T-helper 1 cell treated with Interleukin-12 subunit alpha and Interleukin-12 subunit beta and Interleukin-4 antibody, amounts not matched to agents 30 ng/mL and 1 ng/mL, for 36 hours (primary cell): Measurements from ENCODE around the gene EFNA2. TPM values are rescaled to one million over a fixed set of nuclear protein-coding genes. Genes with fewer than 3 reads are reported as not detected.

Experiments
- intact Hi-C: fragments of 100-400 bp; cut with micrococcal nuclease; formaldehyde crosslinking; loops from one replicate; pipeline ENCODE4 v1.15.1; 2024
- total RNA-seq: library from RNA; stranded (reverse); gene quantifications from 2 replicates; pipeline ENCODE4 v1.2.3, GENCODE V29; 2022

EFNA2 gene
- total RNA-seq, 1 donor from 2014 or later: not detected

GRCh38 chr19:1270213-1270853, 15.3 kb upstream of the EFNA2 start:
- intact Hi-C loops: no loop called here

DNA sequence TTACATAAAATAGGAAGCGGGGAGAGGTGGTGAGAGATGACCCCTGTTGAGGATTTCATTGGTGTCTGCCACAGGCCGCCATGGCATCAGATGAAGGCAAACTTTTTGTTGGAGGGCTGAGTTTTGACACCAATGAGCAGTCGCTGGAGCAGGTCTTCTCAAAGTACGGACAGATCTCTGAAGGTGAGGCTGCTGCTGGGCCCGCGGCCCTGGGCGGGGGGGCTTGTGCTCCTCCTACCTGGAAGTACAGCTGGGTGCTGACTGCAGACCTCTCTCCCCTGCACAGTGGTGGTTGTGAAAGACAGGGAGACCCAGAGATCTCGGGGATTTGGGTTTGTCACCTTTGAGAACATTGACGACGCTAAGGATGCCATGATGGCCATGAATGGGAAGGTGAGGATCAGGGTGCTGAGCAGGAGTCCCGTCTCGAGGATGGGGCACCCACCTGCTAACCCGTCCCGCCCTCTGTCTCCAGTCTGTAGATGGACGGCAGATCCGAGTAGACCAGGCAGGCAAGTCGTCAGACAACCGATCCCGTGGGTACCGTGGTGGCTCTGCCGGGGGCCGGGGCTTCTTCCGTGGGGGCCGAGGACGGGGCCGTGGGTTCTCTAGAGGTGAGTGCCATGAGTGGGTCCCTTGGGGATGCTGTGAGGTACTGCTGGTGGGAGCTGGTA, 14.7 kb upstream of the EFNA2 start:
- intact Hi-C loops: no loop called here

- intact Hi-C loops: no loop called here
Measured at GRCh38 chr19:1271528-1272422, 13.9 kb upstream of the EFNA2 start.

DNA sequence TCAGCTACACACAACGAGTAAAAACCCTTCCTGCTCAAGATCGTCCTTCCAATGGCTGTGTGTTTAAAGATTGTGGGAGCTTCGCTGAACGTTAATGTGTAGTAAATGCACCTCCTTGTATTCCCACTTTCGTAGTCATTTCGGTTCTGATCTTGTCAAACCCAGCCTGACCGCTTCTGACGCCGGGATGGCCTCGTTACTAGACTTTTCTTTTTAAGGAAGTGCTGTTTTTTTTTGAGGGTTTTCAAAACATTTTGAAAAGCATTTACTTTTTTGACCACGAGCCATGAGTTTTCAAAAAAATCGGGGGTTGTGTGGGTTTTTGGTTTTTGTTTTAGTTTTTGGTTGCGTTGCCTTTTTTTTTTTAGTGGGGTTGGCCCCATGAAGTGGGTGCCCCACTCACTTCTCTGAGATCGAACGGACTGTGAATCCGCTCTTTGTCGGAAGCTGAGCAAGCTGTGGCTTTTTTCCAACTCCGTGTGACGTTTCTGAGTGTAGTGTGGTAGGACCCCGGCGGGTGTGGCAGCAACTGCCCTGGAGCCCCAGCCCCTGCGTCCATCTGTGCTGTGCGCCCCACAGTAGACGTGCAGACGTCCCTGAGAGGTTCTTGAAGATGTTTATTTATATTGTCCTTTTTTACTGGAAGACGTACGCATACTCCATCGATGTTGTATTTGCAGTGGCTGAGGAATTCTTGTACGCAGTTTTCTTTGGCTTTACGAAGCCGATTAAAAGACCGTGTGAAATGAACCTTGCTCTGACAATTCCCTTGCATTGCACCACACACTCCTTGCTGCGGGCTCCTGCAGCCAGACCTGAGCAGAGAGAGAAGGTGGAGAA, 13.0 kb upstream of the EFNA2 start:
- intact Hi-C loops: no loop called here

- intact Hi-C loops: loop anchor here (2.0 kb wide), 1 partner anchor 81 kb away; a partner anchor contains a TSS
Measured at GRCh38 chr19:1273263-1274041, 12.2 kb upstream of the EFNA2 start.

DNA sequence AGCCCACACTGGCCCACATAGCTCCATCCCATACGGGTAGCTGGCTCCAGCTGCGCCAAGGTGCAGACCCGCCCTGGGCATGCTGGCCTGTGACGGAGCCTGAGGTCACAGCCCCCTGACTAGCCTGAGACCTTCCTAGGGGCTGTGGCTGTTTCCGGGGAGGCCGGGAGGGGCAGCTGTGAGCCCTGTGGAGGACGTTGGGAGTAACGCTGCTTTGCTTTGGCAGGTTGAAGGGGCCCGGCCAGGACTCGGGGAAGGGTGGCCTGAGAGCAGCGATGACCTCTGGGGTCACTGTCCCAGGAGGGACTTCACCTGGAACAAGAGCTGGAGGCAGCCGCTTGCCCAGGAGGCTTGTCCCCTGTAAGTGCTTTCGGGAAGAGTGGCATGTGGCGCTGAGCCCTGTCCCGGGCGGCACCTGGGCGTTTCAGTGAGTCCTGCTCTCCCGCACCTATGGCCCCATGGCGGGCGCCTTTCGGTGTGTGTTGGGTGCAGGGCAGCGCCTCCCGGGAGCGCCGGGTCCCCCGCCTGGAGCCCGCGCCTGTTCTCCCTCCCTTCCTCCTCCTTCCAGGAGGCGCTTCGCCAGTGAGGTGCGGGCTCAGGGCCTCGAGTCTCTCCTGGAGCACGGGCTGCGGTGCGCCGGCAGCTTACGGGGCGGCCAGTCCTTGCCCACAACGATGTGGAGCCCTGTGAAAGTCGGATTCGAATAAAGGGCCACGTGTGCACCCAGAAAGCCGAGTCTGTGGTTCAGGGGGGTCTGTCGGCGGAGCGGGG, 11.4 kb upstream of the EFNA2 start:
- intact Hi-C loops: loop anchor here (2.0 kb wide), 1 partner anchor 81 kb away; a partner anchor contains a TSS

DNA sequence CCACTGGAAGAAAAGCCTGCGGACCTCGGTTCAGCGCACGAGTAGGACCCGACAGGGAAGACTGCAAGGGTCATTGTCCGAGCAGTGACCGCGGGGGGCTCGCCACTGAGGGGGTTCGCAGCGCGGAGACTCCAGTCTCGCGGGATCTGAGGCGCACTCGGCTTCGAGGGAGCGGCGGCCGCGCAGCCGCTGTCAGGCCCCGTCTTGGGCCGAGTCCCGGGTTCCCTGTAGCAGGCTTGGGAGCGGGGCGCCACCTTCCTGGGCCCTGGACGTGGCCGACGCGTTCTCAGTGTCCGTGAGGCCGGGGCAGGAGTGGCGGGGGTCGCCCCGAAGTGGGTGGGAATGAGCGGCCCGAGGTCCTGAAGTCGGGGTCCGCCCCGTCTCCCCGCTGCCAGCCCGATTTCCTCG, 10.8 kb upstream of the EFNA2 start:
- intact Hi-C loops: loop anchor here (1.0 to 2.0 kb wide), 3 partner anchors 9 to 108 kb away; partner anchors contain the start of gene NDUFS7

DNA sequence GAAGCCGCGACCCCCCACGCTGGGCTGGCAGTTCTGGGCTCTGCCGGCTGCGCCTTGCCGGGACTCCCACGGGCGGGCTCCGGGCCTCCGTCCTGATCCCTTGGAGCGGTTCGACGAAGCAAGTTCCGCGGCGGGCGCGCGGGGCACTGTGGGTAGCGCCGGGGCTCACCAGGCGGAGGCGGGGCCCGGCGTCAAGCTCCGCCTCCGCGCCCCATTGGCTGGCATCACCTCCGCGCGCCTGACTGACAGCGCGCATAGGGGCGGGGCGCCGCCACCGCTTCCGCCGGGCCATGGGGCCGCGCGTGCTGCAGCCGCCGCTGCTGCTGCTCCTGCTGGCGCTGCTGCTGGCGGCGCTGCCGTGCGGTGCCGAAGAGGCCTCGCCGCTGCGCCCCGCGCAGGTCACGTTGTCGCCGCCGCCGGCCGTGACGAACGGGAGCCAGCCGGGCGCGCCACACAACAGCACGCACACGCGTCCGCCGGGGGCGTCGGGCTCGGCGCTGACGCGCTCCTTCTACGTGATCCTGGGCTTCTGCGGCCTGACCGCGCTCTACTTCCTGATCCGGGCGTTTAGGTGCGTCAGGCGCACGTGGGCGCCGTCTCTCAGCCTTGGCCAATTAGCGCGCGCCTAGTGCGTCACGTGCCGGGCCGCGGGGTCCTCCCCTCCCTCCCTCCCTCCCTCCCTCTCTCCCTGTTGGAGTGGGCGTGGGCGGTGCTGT, 10.3 kb upstream of the EFNA2 start, which contains the start of gene FAM174C:
Gene FAM174C, plus strand, starts transcription at position 271 of the 716 bp plus-strand sequence. Its CDS starts 20 bp downstream, at position 291.
- intact Hi-C loops: loop anchor here (1.0 to 2.0 kb wide), 3 partner anchors 9 to 108 kb away; partner anchors contain the start of gene NDUFS7

- intact Hi-C loops: loop anchor here (1.0 to 2.0 kb wide), 4 partner anchors 10 to 131 kb away; partner anchors contain the start of genes DAZAP1 and NDUFS7
Measured at GRCh38 chr19:1275976-1276627, 9.6 kb upstream of the EFNA2 start.

DNA sequence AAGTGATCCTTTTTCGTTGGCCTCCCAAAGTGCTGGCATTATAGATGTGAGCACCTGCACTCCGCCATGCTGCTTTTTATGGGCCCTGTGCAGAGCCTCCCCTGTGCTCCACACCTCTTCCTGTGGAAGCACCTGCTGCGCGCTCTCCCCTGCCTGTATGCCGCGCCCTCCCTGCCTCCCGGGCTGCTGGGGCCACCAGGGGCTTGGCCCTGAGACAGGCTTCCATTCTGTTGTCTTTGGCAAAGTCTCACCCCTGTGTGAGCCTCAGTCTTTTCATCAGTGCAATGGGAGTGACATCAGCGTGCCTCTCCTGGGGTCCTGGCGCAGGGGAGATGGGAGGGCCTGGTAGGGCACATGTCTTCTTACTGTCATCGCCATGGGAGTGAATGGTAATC, 9.0 kb upstream of the EFNA2 start:
- intact Hi-C loops: loop anchor here (1.0 kb wide), 1 partner anchor 131 kb away; the partner anchor contains the start of gene DAZAP1

DNA sequence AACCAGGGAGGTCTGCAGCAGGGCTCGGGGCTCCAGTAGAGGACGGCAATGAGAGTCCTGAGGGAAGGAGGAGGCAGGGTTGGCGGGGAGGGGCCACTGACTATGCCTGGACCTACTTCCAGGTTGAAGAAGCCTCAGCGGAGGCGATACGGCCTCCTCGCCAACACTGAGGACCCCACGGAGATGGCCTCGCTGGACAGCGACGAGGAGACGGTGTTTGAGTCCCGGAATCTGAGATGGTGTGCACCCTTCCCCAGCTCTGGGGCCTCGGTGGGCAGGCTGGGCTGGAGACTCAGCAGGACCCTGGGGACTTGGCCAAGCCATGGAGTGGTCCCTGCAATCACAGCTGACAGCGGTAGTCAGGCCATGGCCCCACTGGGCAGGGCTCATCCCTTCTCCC, 8.6 kb upstream of the EFNA2 start:
- intact Hi-C loops: no loop called here

GRCh38 chr19:1278074-1278473, 7.6 kb upstream of the EFNA2 start:
- intact Hi-C loops: loop anchor here (2.0 kb wide), 1 partner anchor 167 kb away; no protein-coding TSS in a partner anchor

- intact Hi-C loops: loop anchor here (1.0 to 2.0 kb wide), 2 partner anchors 93 to 166 kb away; no protein-coding TSS in a partner anchor
Measured at GRCh38 chr19:1278713-1279660, 6.7 kb upstream of the EFNA2 start.

GRCh38 chr19:1279782-1280341, 5.8 kb upstream of the EFNA2 start:
- intact Hi-C loops: loop anchor here (1.0 to 2.0 kb wide), 2 partner anchors 92 to 165 kb away; no protein-coding TSS in a partner anchor

GRCh38 chr19:1280636-1281568, 4.8 kb upstream of the EFNA2 start:
- intact Hi-C loops: no loop called here
